Muscle layer of colon (tissue), 2 donors: ENCODE results near the gene CHRND.

ENCODE experiments used
- H3K27ac ChIP-seq: one replicate; pipeline ENCODE4 v1.7.0; 2013; ENCODE audit warnings: low read depth, mild to moderate bottlenecking, low read length, moderate library complexity
- H3K27me3 ChIP-seq, 2 donors: one replicate each; pipeline ENCODE4 v1.7.0; 2013; ENCODE audit warnings: low read length in 2 of 2, mild to moderate bottlenecking in 2 of 2; ENCODE audit not compliant: insufficient read depth in 2 of 2, control insufficient read depth in 1 of 2
- H3K36me3 ChIP-seq: one replicate; pipeline ENCODE4 v1.7.0; 2013; ENCODE audit warnings: mild to moderate bottlenecking, low read length; ENCODE audit not compliant: insufficient read depth
- H3K4me1 ChIP-seq: one replicate; pipeline ENCODE4 v1.7.0; 2013; ENCODE audit warnings: mild to moderate bottlenecking, low read length; ENCODE audit not compliant: insufficient read depth
- H3K4me3 ChIP-seq, 2 donors: one replicate each; pipeline ENCODE4 v1.7.0; 2013; ENCODE audit warnings: low read length in 2 of 2, low read depth in 1 of 2, mild to moderate bottlenecking in 1 of 2, moderate library complexity in 1 of 2
- H3K9ac ChIP-seq: one replicate; pipeline ENCODE4 v1.7.0; 2013; ENCODE audit warnings: low read length
- H3K9me3 ChIP-seq: one replicate; pipeline ENCODE4 v1.7.0; 2013; ENCODE audit warnings: mild to moderate bottlenecking, low read length
- donor health status: abdominal sarcoma.
- donor health status: Adenocarcinoma of cecum.

Gene CHRND

GRCh38 chr2:232574674-232575403 lies 48.9 kb downstream of the CHRND start:
- Histone ChIP-seq H3K4me3 (no peak overlapping the region), H3K4me1 (no peaks in the 10 kb centered on the region), H3K9me3 (no peaks in the 10 kb centered on the region), H3K9ac (no peak overlapping the region), H3K27me3 (no peaks in the 10 kb centered on the region), H3K27ac (no peak overlapping the region), H3K36me3 (peaks cover 55% of the 10 kb centered on the region)

DNA sequence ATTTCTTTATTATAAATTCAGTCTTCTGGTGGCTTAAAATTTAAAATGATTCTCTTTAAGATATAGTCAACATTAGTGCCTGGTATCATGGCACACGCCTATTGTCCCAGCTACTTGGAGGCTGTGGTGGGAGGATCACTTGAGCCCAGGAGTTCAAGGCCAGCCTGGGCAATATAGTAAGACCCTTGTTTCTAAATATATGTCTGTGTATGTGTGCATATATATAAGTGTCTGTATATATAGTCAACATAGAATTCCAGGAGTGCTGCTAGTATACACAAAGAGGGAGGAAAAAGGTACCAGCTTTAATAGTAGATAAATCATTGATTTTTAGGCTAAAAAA lies 49.4 kb downstream of the CHRND start:
- no peak overlapping the region for H3K27ac ChIP-seq
- peaks cover 54% of the 10 kb centered on the region for H3K36me3 ChIP-seq
- H3K4me1 ChIP-seq = no peaks in the 10 kb centered on the region

GRCh38 chr2:232576995-232577394 lies 51.0 kb downstream of the CHRND start:
- Histone ChIP-seq H3K9me3 (no peaks in the 10 kb centered on the region), H3K9ac (no peak overlapping the region), H3K4me1 (no peaks in the 10 kb centered on the region), H3K27ac (no peak overlapping the region), H3K4me3 (no peak overlapping the region), H3K27me3 (no peaks in the 10 kb centered on the region), H3K36me3 (peaks cover 60% of the 10 kb centered on the region)

More for the DNA sequence above, 49.4 kb downstream of the CHRND start:
- Histone ChIP-seq H3K27me3 (no peaks in the 10 kb centered on the region), H3K9me3 (no peaks in the 10 kb centered on the region), H3K9ac (no peak overlapping the region), H3K4me3 (no peak overlapping the region)

GRCh38 chr2:232577841-232578240 lies 51.9 kb downstream of the CHRND start:
- H3K27ac ChIP-seq = no peak overlapping the region
- no peak overlapping the region for H3K4me3 ChIP-seq
- H3K9ac ChIP-seq = no peak overlapping the region
- H3K27me3 ChIP-seq = no peaks in the 10 kb centered on the region
- peaks cover 59% of the 10 kb centered on the region for H3K36me3 ChIP-seq
- H3K4me1 ChIP-seq = no peaks in the 10 kb centered on the region
- no peaks in the 10 kb centered on the region for H3K9me3 ChIP-seq

DNA sequence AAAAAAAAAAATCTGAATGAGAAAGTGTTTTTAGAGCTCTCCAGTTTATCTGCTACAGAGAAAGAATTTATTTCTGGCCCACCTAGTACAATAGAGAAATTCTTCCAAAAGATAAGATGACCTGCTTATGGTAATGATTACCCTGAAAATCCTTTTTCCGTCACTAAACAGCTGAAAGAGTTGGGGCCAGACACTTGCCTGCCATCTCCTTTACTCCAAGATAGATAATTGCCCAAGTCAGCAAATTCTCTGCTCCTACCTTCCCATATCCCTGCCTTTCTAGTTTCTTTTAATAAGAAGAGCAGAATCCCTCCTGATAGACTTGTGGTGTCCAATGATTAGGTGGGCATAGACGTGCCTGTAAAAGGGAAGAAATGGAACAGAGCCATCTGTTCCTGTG lies 52.7 kb downstream of the CHRND start:
- Histone ChIP-seq H3K36me3 (peaks cover 63% of the 10 kb centered on the region), H3K9ac (no peak overlapping the region), H3K27me3 (no peaks in the 10 kb centered on the region), H3K27ac (no peak overlapping the region), H3K4me1 (no peaks in the 10 kb centered on the region), H3K9me3 (no peaks in the 10 kb centered on the region), H3K4me3 (no peak overlapping the region)

- peaks cover 46% of the 10 kb centered on the region for H3K36me3 ChIP-seq
These were observed 54.7 kb downstream of the CHRND start for GRCh38 chr2:232580648-232580981.

DNA sequence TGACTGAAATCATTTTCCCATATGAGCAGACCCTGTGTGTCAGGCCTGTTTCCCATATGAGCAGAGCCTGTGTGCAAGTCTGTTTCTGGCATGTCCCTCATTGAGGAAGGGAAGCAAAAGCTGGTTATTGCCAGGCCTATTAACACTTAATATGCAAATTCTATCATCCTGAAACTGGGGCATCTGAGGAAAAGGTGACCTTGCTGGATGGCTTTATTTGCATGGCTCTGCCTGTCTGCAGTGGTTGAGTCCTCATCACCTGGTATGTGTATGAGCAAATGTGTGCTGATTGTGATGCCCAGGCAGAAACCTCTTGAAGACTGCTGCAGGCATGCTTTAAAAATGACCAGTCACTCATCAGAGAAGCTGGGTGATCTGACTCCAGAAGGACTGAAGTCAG lies 55.8 kb downstream of the CHRND start:
- Histone ChIP-seq H3K9me3 (no peaks in the 10 kb centered on the region), H3K36me3 (peaks cover 46% of the 10 kb centered on the region), H3K27ac (no peak overlapping the region), H3K4me3 (no peak overlapping the region), H3K27me3 (no peaks in the 10 kb centered on the region), H3K4me1 (no peaks in the 10 kb centered on the region), H3K9ac (no peak overlapping the region)

More at GRCh38 chr2:232580648-232580981, 54.7 kb downstream of the CHRND start:
- no peaks in the 10 kb centered on the region for H3K27me3 ChIP-seq
- H3K4me3 ChIP-seq = no peak overlapping the region
- H3K9ac ChIP-seq = no peak overlapping the region
- no peak overlapping the region for H3K27ac ChIP-seq
- H3K4me1 ChIP-seq = no peaks in the 10 kb centered on the region
- no peaks in the 10 kb centered on the region for H3K9me3 ChIP-seq

- Histone ChIP-seq H3K36me3 (peaks cover 32% of the 10 kb centered on the region), H3K27me3 (no peaks in the 10 kb centered on the region), H3K4me3 (no peak overlapping the region), H3K27ac (no peak overlapping the region), H3K9ac (no peak overlapping the region), H3K9me3 (no peaks in the 10 kb centered on the region), H3K4me1 (peaks cover 7% of the 10 kb centered on the region)
These were observed 58.3 kb downstream of the CHRND start for GRCh38 chr2:232584238-232584637.
